Activated gamma-delta T cell treated with Interleukin-2 at 50 U/mL for 16 hours (primary cell): Measurements from ENCODE around the gene HLA-DRB1.
"Not testable (repeated sequence)": the region's sequence is repeated elsewhere in the genome, so short reads cannot be mapped to it uniquely, and the experiment has no call there.

Experiments used
- DNase-seq: peaks from one replicate; pipeline ENCODE4 v3.0.0-alpha.2; 2020

The HLA-DRB1 gene

DNA sequence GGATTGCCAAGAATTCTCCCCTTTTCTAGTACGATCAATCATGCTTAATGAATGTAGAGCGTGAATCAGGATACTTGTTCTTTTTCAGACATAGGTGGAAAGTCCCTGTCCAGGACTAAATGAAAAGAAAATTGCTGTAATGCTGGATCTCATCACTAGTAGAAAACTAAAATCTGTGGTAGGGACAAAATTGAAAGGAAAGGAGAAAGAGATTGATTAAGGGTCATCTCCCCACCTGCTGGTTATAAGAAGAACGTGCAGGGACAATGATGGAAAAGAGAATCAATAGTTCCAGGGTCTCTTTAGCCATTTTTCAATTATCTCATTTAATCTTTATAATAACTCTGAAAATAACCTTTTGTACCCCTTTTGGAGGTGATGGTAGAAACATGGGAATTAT is 18.7 kb upstream of the HLA-DRB1 start:
- no peak for DNase-seq

GRCh38 chr6:32607988-32608298 is 18.3 kb upstream of the HLA-DRB1 start:
- DNase-seq = no peak

- DNase-seq = no peak
These were observed 17.8 kb upstream of the HLA-DRB1 start for GRCh38 chr6:32607263-32607987.

DNA sequence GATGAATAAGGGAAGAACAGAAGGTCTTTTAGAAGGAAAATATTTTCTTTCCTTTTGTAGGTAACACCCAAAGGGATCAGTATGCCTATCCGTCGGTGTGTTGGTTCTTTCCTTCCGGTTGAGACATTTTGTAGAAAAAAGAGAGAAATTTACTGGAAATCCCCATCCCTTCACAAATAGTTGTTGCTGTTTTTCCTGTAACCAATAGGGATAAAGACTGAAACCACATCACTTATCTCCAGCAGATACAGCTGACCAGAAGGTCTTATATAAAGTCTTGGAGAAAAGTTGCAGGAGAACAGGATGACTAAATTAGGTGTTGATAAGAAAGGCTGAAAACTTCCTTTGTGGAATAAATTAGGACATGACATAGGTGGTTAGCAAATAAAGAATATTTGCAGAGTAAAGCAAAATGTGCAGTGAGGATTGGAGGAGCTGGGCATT is 14.8 kb upstream of the HLA-DRB1 start:
- no peak for DNase-seq

DNA sequence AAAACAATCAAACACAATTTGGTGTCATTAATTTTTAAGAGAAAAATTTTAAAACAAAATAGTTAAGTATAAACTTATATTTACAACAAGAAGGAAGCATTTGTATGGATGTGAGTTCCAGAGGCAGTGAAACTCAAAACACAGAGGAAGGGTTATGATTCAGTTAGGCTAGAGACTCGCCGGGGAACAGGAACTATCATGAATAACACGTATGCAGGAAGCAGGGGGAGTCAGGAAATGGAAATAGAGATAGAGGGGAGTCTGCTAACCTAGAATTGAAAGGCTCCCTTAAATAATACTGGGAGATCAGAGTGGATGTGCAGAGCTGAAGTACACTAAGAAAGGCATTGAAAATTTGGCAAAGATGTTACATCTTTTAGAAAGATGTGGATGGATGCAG is 14.2 kb upstream of the HLA-DRB1 start:
- no peak for DNase-seq

DNA sequence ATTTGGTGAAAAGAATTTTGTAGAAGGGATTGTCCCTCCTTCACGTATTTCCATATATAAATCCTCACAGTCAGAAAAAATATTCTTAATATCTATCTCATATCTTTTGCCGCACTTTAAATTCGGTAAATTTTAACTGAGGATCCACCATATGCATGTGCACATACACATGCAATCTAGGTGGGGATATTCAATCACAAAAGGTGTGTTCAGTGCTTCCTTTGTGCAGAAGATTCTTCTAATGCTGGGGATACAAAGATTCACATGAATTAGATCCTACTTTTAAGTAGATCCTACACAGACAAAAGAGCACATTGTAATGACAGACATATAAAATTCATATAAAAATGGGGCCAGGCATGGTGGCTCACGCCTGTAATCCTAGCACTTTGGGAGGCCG is 13.6 kb upstream of the HLA-DRB1 start:
- no peak for DNase-seq

- DNase-seq = no peak
These were observed 12.7 kb upstream of the HLA-DRB1 start for GRCh38 chr6:32602383-32602782.

DNA sequence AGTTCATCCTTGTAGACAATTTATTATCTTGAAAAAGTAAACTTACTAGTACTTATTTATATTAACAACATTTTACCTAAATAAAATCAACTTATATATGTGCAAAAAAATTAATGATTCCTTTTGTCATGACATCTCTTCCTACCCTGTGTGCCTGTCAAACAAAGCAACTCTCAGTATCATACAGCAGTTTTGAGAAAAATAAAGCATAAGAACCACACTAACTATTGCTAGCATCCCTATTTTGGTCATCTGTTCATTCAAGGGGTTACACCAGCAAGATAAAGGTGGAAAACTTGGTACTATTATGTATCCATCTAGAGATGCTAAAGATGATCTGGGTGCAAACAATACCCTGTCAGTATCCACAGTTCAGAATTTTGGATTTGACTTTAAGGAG is 7.4 kb upstream of the HLA-DRB1 start:
- no peak for DNase-seq

DNA sequence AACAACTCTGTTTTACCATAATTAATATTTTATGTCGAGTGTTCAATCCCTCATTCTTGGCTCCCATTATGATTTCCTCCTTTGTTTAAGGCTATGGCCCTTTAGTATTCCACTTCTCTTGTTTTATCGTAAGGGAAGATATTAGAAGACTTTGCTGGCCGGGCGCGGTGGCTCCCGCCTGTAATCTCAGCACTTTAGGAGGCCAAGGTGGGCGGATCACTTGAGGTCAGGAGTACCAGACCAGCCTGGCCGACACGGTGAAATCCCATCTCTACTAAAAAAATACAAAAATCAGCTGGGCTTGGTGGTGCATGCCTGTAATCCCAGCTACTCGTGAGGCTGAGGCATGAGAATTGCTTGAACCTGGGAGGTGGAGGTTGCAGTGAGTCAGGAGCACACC is 1.1 kb upstream of the HLA-DRB1 start:
- not testable (repeated sequence) for DNase-seq

GRCh38 chr6:32588156-32588555 is 1.5 kb downstream of the HLA-DRB1 start:
- DNase-seq = no peak

GRCh38 chr6:32583527-32583898 is 6.1 kb downstream of the HLA-DRB1 start:
- DNase-seq = no peak

- DNase-seq = no peak
These were observed 8.1 kb downstream of the HLA-DRB1 start for GRCh38 chr6:32581315-32582095.

DNA sequence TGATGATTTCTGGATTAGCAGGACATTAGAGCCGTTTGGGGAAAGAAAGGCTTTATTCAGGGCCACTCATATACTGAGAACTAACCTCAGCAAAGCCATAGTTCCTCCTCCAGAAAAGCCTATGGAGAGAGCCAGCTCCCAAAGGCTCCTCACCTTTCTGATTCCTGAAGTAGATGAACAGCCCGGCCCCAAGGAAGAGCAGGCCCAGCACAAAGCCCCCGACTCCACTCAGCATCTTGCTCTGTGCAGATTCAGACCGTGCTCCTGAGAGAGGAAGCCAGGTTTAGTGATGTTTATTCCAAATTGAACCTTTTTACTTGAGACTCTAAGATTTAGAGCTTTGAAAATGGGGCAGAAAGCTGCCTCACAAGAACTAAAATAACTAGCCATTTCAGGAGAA is 9.1 kb downstream of the HLA-DRB1 start:
- no peak for DNase-seq

DNA sequence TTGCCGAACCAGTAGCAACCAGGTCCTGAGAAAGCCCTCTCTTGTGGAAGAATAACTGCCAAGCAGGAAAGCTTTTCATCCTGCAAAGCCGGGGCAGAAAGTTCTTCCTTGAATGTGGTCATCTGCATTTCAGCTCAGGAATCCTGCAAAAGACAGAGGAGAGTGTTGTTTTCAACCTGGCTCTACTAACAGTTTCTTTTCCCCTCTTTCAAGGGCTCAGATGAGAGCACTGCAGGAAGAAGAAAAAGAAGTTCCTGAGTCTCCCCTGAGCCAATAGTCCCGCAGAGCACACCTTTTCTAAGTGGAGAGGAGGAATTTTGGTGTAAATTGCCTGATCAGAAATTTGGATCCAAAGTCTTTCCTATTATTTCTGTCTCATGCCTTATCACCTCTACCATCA is 10.7 kb downstream of the HLA-DRB1 start:
- no peak for DNase-seq

DNA sequence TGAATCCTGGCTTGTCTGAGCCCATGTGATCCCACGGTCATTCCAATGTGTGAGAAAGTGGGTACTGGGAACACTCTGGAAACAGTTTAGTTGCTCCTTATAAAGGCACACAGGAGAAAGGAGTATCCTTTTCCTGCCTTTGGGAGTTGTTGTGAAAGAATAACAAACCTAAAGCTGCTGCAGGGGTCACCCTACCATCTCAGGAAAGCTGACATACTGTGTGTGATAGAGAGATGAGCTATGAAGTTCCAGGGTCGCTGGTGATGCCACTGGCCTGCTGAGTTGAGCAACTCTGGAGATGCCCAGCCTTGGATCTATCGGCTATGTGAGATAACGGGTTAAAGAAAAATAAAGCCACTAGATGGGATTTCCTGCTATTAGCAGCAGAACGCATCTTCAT is 12.2 kb downstream of the HLA-DRB1 start:
- DNase-seq = not testable (repeated sequence)

- DNase-seq = no peak
These were observed 13.4 kb downstream of the HLA-DRB1 start for GRCh38 chr6:32576250-32576649.

GRCh38 chr6:32570363-32570905 is 19.2 kb downstream of the HLA-DRB1 start:
- no peak for DNase-seq

- DNase-seq = no peak
These were observed 21.1 kb downstream of the HLA-DRB1 start for GRCh38 chr6:32568561-32568960.

- no peak for DNase-seq
These were observed 22.7 kb downstream of the HLA-DRB1 start for GRCh38 chr6:32566957-32567356.

GRCh38 chr6:32565511-32565910 is 24.1 kb downstream of the HLA-DRB1 start:
- no peak for DNase-seq

- no peak for DNase-seq
These were observed 26.7 kb downstream of the HLA-DRB1 start for GRCh38 chr6:32562940-32563339.

- DNase-seq = no peak
These were observed 29.9 kb downstream of the HLA-DRB1 start for GRCh38 chr6:32559747-32560146.

GRCh38 chr6:32558426-32559057 is 31.1 kb downstream of the HLA-DRB1 start:
- no peak for DNase-seq
